ENCODE data around the gene ABHD17B.
"Not testable (repeated sequence)": the region's sequence is repeated elsewhere in the genome, so short reads cannot be mapped to it uniquely, and the experiment has no call there.

Gene ABHD17B

DNA sequence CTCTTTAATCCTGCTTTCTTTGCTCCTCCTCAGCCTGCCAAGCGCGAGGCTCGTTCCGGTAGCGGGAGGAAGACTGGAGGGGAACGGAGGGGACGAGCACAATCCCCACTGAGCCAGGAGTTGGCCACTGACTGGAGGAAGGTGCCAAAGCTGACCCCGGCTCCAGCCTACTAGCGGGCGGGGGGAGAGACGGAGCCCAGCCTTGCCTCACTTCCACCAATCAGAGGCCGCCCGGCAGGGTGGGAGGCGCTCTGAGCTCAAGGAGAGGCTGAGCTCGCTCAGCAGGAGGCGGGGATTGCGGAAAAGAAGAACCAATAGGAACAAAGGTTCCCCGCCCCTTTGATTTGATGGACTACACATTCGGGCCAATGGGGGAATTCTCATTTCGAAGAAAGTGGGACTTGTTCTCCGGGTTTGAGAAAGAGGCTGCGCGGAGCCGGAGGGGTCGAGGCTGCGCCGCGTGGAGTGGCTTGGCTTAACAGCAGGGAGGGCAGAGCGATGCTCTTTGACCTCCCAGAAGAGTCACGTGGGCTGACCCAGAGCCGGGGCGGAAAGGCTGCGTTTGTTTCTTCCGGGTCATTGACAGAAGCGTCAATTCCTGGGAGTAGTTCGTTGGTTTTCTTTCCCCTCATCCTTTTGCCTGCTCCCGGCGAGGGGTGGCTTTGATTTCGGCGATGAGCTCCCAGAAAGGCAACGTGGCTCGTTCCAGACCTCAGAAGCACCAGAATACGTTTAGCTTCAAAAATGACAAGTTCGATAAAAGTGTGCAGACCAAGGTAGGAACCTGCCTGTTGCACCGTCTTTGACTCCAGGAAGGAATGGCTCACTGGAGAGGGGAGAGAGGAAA, at the start of gene ABHD17B, which contains the start of gene C9orf85:
Gene ABHD17B, minus strand, starts transcription at position 133 of the 847 bp plus-strand sequence. CDS start 36,113 bp downstream, outside the sequence.
Gene C9orf85, plus strand, starts transcription at position 579 of the 847 bp plus-strand sequence. Its CDS starts 96 bp downstream, at position 675.
- peak; percentile 90 for DNase-seq (ENCODE audit: low read depth in 2 of 2)

GRCh38 chr9:71955300-71955915, 44.4 kb upstream of the ABHD17B start:
- DNase-seq (ENCODE audit: low read depth in 2 of 2) = no peak

GRCh38 chr9:71954652-71955051, 43.7 kb upstream of the ABHD17B start:
- not testable (repeated sequence) for DNase-seq (ENCODE audit: low read depth in 2 of 2)

DNA sequence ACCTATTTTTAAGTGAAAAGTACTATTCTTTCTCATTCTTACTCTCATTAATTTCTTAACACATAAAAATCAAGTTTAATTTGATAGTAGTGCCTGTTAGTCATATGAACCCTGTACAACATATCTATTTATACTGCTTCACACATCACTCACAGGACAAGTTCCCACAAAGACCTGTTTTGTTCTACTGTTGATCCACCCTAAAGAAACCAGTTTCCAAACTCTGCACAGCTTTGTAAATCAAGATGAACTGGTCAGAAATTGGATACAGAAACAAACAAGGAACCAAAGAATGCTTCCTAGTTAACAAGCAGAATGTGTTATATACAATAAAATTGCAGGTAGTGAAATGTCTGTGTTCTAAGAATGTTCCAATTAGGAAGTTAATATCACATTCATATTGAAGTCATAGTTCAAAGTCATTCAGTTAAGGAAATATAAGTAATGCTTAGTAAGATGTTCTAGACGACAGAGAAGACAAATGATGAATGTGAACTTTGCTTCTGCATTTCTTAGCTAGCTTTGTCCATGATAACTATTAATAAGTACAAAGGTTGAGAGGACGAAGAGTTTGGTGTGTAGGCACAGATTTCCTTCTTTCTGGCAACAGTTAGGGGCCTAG, 33.9 kb upstream of the ABHD17B start:
- no peak for DNase-seq (ENCODE audit: low read depth in 2 of 2)

GRCh38 chr9:71941998-71942567, 31.1 kb upstream of the ABHD17B start:
- DNase-seq (ENCODE audit: low read depth in 2 of 2) = no peak

- no peak for DNase-seq (ENCODE audit: low read depth in 2 of 2)
These were observed 30.1 kb upstream of the ABHD17B start for GRCh38 chr9:71941060-71941568.

DNA sequence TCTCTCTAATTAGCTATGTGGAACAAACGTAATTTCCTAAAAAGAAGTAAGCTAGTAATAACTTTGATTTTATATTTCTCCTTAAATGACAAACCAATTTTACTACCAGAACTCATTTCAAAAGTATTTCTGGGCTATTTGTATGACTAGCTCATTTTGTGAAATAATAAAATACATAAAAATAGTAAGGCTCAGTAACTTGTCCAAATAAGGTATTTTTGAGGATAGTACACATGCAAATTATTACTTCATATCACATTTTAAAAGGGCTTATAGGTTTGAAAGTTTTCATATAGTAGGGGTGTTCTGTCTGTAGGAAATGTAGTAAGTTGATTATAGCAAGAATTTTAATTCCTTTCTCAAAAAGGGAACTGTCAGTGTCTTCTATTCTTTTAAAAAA, 26.9 kb upstream of the ABHD17B start:
- no peak for DNase-seq (ENCODE audit: low read depth in 2 of 2)

- no peak for DNase-seq (ENCODE audit: low read depth in 2 of 2)
These were observed 26.2 kb upstream of the ABHD17B start for GRCh38 chr9:71937070-71937625.

- DNase-seq (ENCODE audit: low read depth in 2 of 2) = no peak
These were observed 25.1 kb upstream of the ABHD17B start for GRCh38 chr9:71936066-71936465.

GRCh38 chr9:71931166-71931565, 20.2 kb upstream of the ABHD17B start:
- DNase-seq (ENCODE audit: low read depth in 2 of 2) = no peak

GRCh38 chr9:71929791-71930440, 18.9 kb upstream of the ABHD17B start:
- DNase-seq (ENCODE audit: low read depth in 2 of 2) = no peak

DNA sequence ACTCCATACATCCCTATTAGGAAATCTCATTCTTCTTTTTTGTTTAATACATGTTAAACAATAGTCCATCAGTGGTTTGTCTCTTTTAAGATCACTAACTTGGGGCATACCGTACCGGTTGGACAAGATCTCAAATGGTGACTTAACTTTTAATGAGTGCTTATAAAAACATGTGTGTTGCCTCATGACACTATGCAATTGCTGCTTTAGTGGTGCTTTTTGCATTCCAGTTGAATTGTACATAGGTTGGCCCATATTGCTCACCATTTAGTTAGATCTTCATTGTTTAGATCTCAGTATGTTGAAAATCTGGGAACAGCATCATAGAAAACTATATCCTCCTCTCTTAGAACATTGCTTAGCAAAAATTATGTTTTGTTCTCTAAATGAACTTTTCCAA, 18.2 kb upstream of the ABHD17B start:
- no peak for DNase-seq (ENCODE audit: low read depth in 2 of 2)

GRCh38 chr9:71928806-71929205, 17.8 kb upstream of the ABHD17B start:
- no peak for DNase-seq (ENCODE audit: low read depth in 2 of 2)

DNA sequence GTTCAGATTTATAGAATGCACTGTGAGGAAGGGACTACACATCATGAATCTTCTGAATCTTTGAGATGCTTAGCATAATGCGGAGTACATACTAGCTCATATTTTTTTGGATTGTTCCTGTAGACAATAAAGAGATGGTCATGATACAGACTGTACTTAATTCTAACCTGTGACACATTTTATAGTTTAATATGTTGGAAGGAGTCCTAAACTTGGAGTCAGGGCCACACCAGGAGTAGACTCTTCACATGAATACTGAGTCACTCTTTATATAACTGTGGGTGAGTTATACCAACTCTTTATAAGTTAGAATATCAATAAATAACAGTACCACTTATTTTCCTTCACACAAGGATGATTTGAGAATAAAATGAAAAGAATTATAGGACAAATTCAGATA, 17.4 kb upstream of the ABHD17B start:
- no peak for DNase-seq (ENCODE audit: low read depth in 2 of 2)

GRCh38 chr9:71925834-71926233, 14.8 kb upstream of the ABHD17B start:
- DNase-seq (ENCODE audit: low read depth in 2 of 2) = no peak

- no peak for DNase-seq (ENCODE audit: low read depth in 2 of 2)
These were observed 13.6 kb upstream of the ABHD17B start for GRCh38 chr9:71924576-71924975.

DNA sequence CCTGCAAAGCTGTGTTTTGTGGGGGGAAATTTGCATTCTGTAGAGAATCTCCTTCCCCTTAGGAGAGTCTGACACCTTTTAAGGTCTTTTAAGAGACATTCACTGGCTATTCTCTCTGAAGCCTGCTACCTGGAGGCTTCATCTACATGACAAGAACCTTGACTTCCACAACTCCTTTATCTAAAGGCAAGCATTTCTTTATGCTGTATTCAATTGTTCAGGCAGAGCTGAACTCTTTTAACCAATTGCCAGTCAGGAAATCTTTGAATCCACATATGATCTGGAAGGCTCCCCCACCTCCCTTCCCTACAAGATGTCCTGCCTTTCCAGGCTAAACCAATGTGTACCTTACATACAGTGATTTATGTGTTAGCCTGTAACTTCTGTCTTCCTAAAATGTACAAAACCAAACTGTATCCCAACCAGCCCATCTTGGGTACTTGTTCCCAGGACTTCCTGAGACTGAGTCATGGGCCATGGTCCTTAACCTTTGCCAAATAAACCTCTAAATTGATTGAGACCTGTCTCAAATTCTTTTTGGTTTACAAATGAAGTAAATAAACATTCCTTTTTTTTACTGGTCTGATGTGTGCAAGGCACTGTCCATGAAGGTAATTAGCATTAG, 10.3 kb upstream of the ABHD17B start:
- DNase-seq (ENCODE audit: low read depth in 2 of 2) = no peak

DNA sequence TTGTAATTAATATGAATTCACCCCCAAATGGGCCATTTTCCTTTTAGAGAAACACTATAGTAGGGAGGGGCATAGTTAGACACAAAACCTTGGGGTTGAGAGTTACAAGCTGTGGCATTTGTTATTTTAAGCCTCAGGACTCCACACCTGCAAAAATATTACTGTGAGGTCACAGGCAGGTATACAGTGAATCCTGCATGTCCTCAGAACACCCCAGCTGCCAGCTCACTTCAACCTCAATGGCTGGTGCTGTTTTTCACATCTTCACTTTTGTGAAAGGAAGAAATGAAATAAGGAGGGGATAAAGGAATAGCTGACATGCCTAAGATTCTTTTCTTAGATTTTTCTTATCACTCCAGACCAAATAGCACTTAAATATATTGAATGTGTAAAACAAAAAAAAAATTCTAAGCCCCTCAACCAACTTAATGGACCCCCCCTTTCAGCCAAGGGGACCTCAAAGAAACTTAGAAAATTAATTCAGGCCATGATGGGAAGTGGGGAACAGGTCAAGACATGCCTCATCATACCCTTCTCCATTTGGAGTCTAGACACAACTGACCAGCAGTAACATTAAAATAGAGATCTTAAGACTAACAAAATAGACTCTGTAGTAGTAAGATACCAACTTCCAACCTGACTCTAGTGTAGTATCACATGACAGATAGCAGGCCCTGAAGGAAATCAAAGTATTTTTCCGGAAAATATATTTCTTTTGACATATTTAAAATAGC, 9.6 kb upstream of the ABHD17B start:
- no peak for DNase-seq (ENCODE audit: low read depth in 2 of 2)

DNA sequence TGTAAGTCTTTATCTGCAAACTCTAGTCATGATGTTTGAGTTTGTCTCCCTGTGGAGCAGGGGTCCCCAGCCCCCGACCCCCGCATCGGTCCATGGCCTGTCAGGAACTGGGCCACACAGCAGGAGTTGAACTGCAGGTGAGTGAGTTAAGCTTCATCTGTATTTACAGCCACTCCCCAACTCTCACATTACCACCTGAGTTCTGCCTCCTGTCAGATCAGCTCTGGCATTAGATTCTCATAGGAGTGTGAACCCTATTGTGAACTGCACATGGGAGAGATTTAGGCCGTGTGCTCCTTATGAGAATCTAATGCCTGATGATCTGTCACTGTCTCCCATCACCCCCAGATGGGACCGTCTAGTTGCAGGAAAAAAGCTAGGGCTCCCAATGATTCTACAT, 7.4 kb upstream of the ABHD17B start:
- no peak for DNase-seq (ENCODE audit: low read depth in 2 of 2)
